Effector CD4-positive, alpha-beta T cell (primary cell): Measurements from ENCODE around the gene MATN1.
A peak's percentile ranks its signal among the peaks of the same experiment; 100 is the strongest.

Source experiments
- DNase-seq: peaks from one replicate; pipeline ENCODE4 v3.0.0-alpha.2; 2020

Gene MATN1

GRCh38 chr1:30730346-30731108 lies 7.1 kb upstream of the MATN1 start:
- DNase-seq: no peak

DNA sequence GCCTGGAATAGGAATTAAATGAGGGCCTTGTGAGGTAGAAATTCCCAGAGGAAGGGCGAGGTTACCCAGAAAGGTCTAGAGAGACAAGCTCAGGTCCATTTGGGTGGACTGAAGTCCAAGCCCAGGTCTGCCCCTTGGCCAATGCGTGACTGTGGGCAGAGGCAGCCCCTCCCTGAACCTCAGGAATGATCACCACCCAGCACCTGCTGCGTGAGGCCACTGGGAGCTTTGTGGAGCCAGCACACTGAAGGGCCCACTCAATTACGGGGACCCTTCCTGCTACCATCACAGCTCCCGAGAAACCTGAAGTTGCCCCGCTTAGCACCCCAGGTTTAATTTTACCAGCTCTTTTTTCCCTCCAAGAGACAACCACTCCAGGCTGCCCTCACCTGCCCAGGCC lies 6.5 kb upstream of the MATN1 start:
- no peak for DNase-seq

- no peak for DNase-seq
Measured at GRCh38 chr1:30728832-30729638, 5.7 kb upstream of the MATN1 start.

GRCh38 chr1:30728340-30728739 lies 5.0 kb upstream of the MATN1 start:
- no peak for DNase-seq

DNA sequence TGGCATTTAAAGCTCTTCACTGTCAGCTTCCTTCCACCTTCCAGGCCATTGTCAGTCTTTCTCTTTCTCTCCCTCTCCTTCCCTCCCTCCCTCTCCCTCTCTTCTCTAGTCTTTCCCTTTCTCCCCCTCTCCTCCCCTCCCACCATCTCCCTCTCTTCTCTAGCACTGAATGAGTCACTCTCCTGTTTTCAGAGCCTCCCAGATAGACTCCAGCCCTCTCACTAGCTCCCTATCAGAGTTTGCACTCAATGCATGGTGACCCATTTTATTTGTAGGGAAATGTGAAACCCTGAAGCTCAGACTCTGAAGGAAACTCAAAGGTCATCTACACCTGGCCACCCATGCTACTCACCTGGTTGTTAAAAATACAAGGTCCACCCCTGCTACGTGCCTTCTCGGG lies 4.4 kb upstream of the MATN1 start:
- no peak for DNase-seq

DNA sequence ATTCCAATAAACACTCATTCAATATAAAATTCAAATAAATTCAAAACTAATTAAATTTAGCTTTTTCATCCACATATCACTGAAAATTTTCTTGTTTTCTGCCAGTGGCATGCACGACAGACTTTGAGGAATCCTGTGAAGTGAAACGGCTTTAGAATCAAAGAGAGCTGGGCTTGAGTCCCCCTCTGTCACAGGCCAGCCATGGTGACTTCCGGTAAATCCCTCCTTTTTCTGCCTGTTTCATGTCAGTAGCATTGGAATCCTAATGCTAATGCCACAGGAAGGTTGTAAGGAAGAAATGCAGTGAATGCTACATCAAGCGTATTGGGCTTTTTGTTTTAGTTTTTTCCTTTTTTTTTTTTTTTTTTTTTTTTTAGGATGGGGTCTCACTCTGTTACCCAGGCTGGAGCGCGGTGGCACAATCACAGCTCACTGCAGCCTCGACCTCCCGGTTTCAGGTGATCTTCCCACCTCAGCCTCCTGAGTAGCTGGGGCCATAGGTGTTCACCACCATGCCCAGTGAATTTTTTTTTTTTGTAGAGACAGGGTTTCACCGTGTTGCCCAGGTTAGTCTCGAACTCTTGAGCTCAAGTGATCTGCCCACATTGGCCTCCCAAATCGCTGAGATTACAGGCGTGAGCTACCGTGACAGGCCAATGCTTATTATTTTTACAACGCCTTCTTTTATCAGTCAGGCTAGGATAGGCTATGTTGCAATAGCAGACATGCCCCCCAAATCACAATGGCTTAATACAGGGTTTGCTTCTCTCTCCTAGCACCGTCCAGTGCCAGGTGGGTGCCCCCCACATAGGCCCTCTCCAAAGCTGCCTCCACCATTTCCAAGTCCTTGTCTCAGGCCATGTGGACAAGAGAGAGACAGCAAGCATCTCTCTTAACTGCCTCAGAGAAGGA lies 3.6 kb upstream of the MATN1 start:
- DNase-seq: no peak

DNA sequence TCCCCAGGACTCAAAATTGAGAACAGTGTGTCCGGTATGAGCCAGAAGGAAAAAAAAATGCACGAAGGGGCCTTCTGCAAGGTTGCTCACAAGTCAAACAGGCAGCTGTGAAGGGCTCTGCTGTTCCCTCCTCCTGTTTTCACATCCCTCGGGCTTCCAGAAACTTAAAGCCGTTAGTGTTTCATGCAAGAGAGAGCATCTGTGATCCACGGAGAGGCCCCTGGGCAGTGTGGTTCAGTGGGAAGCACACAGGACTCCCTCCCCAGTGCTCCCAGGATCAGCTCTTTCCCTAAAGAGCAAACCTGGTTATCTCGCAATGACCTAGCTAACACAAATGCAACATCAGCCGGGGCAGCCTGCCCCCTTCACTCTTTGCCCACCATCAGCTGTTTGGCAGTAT lies 2.9 kb upstream of the MATN1 start:
- no peak for DNase-seq

DNA sequence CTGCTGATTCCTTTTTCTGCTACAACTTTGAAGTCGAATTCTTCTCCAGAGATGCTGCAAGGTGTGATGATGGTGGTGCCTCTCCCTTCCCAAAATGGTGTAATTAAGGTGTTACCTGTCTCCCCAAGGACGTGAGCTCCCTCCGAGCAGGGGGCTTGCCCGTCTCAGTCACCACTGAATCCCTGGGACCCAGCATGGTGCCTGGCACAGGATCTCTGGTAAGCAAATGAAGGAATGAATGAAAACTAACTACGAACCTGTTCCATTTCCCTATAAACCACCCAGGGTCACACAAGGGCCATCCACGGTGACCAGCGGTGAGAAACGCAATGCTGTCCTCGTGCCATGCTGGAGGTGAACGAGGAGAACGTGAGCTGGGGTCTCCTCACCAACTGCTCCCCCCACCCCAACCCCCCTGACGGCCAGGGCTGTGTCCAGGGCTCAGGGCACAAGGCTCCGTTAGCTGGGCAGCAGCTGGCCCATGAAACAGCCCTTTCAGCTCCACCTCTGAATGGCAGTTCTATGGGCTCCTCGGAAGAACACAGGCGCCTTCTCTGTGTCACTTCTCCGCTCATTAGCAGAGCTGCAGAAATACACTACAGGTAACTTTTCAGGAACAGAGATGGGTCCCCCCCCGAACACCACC lies 2.2 kb upstream of the MATN1 start:
- no peak for DNase-seq

- no peak for DNase-seq
Measured at GRCh38 chr1:30724655-30725421, 1.5 kb upstream of the MATN1 start.

DNA sequence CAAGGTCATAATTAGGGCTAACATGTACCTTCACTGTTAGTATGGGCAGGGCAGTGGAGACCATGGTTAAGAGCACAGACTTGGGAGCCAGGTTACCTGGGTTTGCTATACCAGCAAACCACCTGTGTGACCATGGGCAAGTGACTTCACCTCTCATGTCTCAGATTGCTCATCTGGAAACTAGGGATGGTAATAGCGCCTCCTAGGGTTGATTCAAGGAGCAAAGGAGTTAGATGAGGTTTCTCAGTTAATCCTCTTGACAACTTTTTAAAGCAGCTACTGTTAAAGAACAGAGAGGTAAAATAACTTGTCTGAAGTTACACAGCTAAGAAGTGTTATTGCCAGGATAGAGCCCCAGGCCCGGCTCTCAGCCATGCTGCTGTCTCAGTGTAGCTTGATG lies 790 bp upstream of the MATN1 start:
- no peak for DNase-seq

DNA sequence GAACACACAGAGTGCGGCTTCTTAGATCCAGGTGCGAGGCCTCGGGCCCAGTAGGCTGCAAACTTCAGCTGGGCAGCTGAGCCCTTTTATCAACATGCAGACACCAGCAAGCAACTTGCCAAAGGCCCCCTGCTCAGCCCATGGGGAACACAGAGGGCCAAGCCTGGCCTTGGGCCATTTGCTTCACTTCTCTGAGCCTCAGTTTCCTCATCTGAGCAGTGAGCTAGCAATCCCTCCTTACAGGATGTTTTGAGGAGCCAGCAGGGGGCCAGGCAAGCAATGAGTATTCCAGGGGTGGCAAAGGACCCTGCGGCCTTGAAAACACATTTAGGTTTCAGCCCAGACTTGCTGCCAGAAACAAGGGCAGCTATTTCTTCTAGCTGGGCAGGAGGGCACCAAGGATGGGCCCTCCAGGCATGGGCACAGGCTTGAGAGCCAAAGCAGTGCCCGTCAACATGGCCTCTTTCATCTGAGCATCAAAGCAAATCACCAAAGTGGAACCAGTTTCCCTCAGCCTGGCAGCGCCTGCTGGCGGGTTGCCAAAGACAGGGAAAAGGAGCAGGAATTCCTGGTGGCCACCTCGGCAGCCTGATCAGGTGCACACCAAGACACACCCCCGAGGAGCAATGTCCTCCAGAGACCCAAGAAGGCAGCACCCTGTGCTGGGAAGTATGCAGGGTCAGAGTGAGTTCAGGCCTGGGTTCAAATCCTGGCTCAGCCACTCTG lies 1.4 kb downstream of the MATN1 start:
- DNase-seq: no peak

- DNase-seq: no peak
Measured at GRCh38 chr1:30721341-30721793, 2.0 kb downstream of the MATN1 start.

DNA sequence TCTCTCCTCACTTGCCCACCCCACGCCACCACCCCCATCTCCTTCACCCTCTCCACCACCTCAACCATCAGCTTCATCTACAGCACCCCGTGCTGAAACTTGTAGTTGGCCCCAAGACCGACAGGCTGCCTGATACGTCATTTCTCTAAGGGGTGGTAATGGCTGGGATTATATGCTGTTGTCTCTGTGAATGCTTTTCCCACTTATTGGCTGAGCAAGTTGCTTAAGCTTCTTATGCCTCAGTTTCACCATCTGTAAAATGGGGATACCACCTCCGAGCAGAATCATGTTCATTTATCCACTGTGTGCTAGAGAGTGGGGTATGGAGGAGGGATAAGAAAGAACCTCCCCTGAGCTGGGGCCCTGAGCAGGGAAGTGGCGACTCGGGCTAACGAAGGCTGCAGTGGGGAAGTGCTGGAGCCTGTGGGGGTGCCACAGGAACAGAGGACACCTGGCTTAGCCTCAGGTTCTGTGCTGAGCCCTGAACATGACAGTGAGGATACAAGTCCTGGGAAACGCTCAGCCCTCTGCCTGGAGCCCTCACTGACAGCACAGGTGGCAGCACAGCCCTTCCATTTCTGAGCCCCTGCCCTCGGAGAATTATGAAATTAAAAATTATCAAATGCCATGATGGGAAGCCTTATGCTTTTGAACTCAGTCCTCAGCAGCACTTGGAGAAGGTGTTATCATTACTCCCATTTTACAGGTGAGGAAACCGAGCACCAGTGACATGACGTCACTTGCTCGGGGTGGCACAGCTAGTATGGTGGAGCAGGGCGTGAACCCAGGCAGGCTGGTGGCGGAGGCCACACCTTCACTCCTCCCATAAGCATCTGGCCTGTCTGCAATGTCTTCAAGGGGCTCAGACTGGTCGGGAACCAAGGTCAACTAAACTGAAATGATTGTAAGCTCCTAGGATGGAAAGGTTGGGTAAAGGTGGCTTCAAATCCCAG lies 2.8 kb downstream of the MATN1 start:
- DNase-seq: no peak

- DNase-seq: no peak
Measured at GRCh38 chr1:30719406-30720270, 3.7 kb downstream of the MATN1 start.

- peak; percentile 76 for DNase-seq
Measured at GRCh38 chr1:30718636-30719405, 4.6 kb downstream of the MATN1 start.

DNA sequence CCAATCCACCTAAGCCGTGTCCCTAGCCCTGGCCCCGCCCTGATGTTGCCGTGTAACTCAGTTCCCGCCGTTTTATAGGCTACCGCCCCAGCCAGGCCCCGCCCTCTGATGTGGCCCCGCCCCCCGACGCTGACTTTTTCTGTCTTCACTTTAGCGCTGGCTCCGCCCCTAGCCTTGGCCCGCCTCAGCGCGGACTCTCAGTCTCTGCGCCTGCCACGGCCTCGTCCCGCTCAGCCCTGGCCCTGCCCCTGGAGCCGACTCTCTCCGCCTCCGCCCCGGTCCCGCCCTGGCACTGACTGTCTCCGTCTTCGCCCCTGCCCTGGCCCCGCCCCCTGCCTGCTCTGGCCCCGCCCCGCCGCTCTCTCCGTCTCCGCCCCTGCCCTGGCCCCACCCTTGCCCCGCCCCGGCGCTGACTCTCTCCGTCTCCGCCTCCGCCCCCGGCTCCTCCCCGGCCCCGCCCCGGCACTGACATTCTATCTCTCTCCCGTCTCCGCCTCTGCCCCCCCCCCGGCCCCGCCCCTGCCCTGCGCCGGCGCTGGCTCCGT lies 5.2 kb downstream of the MATN1 start:
- peak; percentile 98 for DNase-seq

GRCh38 chr1:30716646-30717045 lies 6.7 kb downstream of the MATN1 start:
- DNase-seq: no peak

DNA sequence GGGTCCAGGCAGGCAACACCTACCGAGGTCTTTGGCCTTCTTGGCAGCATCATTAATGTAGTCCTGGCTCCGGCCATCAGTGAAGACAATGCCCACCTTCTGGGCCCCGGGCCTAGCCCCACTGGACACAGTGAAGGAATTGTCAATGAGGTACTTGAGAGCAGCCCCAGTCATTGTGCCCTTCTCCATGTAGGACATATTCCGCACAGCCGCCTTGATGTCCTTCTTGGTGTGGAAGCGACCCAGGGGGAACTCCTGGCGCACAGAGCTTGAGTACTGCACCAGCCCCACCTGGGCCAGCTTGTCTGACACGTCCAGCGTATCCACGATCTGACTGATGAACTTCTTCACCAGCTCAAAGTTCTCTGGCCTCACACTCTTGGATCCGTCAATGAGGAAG lies 7.5 kb downstream of the MATN1 start:
- no peak for DNase-seq
